ENCODE results near the gene AGFG2.

DNA sequence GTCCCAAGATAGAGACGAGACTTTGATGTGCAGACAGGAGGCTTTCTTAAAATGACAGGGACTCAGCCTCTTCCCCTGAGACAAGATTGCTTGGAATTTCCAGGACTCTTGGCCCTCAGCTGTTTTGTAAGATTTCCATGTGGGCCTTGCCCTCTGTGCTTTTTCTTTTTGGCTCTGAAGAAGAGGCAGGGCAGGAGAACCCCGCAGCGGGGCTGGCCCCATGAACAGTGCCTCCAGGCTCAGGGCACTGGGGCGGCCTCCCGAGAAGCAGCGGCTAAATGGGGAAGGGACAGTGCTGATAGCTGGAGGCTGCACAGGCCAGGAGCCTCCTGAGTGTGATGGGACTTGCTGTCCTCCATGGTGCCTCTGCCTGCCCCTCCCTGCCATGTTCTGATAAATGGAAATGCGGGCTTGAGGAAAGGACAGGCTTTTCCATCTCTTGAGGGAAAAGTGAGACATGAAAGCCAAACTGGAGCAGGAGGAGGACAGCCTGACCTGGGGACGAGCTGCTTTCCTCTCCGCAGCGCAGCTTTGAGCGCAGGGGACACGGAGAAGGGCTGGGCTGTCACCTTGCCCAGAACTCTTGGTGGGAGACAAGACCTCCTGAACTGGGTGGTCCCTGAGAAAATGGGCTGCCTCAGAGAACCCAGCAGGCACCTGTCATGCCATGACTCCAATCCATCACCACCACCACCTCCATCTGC lies 22.6 kb downstream of the AGFG2 start:
- no peak for TF ChIP-seq EZH2 (IDR thresholded peaks at IDR 0.05; ENCODE audit: low read length, missing control alignments)
- TF ChIP-seq, protein P1, sequence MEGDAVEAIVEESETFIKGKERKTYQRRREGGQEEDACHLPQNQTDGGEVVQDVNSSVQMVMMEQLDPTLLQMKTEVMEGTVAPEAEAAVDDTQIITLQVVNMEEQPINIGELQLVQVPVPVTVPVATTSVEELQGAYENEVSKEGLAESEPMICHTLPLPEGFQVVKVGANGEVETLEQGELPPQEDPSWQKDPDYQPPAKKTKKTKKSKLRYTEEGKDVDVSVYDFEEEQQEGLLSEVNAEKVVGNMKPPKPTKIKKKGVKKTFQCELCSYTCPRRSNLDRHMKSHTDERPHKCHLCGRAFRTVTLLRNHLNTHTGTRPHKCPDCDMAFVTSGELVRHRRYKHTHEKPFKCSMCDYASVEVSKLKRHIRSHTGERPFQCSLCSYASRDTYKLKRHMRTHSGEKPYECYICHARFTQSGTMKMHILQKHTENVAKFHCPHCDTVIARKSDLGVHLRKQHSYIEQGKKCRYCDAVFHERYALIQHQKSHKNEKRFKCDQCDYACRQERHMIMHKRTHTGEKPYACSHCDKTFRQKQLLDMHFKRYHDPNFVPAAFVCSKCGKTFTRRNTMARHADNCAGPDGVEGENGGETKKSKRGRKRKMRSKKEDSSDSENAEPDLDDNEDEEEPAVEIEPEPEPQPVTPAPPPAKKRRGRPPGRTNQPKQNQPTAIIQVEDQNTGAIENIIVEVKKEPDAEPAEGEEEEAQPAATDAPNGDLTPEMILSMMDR (conservative IDR thresholded peaks at IDR 0.05 in 1 of 2, IDR thresholded peaks at IDR 0.05 in 1 of 2; ENCODE audit: low read depth in 1 of 2, low read length in 2 of 2): no peak
